A549 (cell line): ENCODE measurements around the gene ZNF397. TPM values are rescaled to one million over a fixed set of nuclear protein-coding genes. Genes with fewer than 3 reads are reported as not detected.

Source experiments
- ATAC-seq, 2 experiments: fragments of 200-7000 bp in 1 of 2; fragments of >200 bp in 1 of 2; cut with Nextera tagmentation in 1 of 2; cut with Tn5 transposase in 1 of 2; 3 replicates each; pipeline versions ENCODE4 v1.8.0 to v1.9.1; 2018 to 2020; ENCODE audit warnings: mild to moderate bottlenecking in 1 of 2, moderate library complexity in 1 of 2
- CTCF ChIA-PET: fragments of 300-600 bp; sonication (Branson Sonifier 250); formaldehyde crosslinking; extraction: SDS; loops from one replicate; lab custom pipeline; 2021; ENCODE audit warnings: antibody characterized with exemption, inconsistent platforms; lab: Yijun Ruan, JAX
- POLR2A ChIA-PET: fragments of 350-600 bp; formaldehyde crosslinking; extraction: SDS; loops from one replicate; lab custom pipeline; 2021; ENCODE audit warnings: antibody characterized with exemption, inconsistent platforms; lab: Yijun Ruan, JAX
- DNase-seq, 2 experiments: peaks; one replicate each; pipeline versions ENCODE4 v3.0.0 to v3.0.0-alpha.2; 2011 to 2016; ENCODE audit warnings: low read depth in 1 of 2, low spot score in 1 of 2
- FAIRE-seq: peaks from 2 replicates; lab custom pipeline; 2011; peaks lifted over from hg19 to GRCh38; lab: Jason Lieb, UNC
- H3K27ac ChIP-seq, 2 experiments: fragments of >200 bp; sonication (Bioruptor Twin); formaldehyde crosslinking; 3 replicates each; pipeline ENCODE4 v1.5.1; 2016 to 2017
- H3K4me1 ChIP-seq: fragments of >200 bp; sonication (Bioruptor Twin); formaldehyde crosslinking; 3 replicates; pipeline ENCODE4 v1.6.1; 2016
- H3K4me2 ChIP-seq: fragments of >200 bp; sonication (Bioruptor Twin); formaldehyde crosslinking; 3 replicates; pipeline ENCODE4 v1.6.1; 2016
- H3K4me3 ChIP-seq: fragments of >200 bp; sonication (Bioruptor Twin); formaldehyde crosslinking; 3 replicates; pipeline ENCODE4 v1.5.1; 2016
- H3K9me3 ChIP-seq: fragments of >200 bp; sonication (Bioruptor Twin); formaldehyde crosslinking; 3 replicates; pipeline ENCODE4 v1.6.1; 2016
- BHLHE40 ChIP-seq: IDR thresholded peaks from 2 replicates; pipeline ENCODE4 v1.6.1; 2012; ENCODE audit warnings: low read depth, low read length, inconsistent platforms
- CHD2 ChIP-seq: fragments of 150-350 bp; IDR thresholded peaks from 2 replicates; pipeline ENCODE4 v1.6.1; 2014; ENCODE audit warnings: low read length; ENCODE audit not compliant: partially characterized antibody
- EHF ChIP-seq: fragments of 250-450 bp; sonication (Bioruptor Pico); IDR thresholded peaks from 2 replicates; pipeline ENCODE4 v1.5.0; 2020; ENCODE audit warnings: mild to moderate bottlenecking
- ESRRA ChIP-seq: fragments of 150-350 bp; IDR thresholded peaks from 2 replicates; pipeline ENCODE4 v1.6.1; 2014; ENCODE audit warnings: mild to moderate bottlenecking, low read length, borderline replicate concordance
- HDAC2 ChIP-seq: fragments of 200-600 bp; sonication (generic); IDR thresholded peaks from 2 replicates; pipeline ENCODE4 v1.6.1; 2016
- HES2 ChIP-seq: fragments of >200 bp; sonication (Bioruptor Twin); formaldehyde crosslinking; IDR thresholded peaks from 2 replicates; pipeline ENCODE4 v1.6.1; 2016
- HOXA7 ChIP-seq: fragments of 250-450 bp; sonication (Bioruptor Pico); IDR thresholded peaks from 2 replicates; pipeline ENCODE4 v1.5.0; 2020; ENCODE audit warnings: mild to moderate bottlenecking, moderate library complexity
- HOXB13 ChIP-seq: fragments of 250-450 bp; sonication (Bioruptor Pico); IDR thresholded peaks from 2 replicates; pipeline ENCODE4 v1.5.0; 2020; ENCODE audit warnings: low read depth, mild to moderate bottlenecking, moderate library complexity
- HOXB5 ChIP-seq: fragments of 250-450 bp; sonication (Bioruptor Pico); IDR thresholded peaks from 2 replicates; pipeline ENCODE4 v1.5.0; 2020; ENCODE audit warnings: mild to moderate bottlenecking, moderate library complexity
- MAFK ChIP-seq: fragments of 450-650 bp; IDR thresholded peaks from 2 replicates; pipeline ENCODE4 v1.6.1; 2014; ENCODE audit not compliant: partially characterized antibody
- MAX ChIP-seq: IDR thresholded peaks from 2 replicates; pipeline ENCODE4 v1.6.1; 2012
- MYC ChIP-seq: IDR thresholded peaks from 2 replicates; pipeline ENCODE4 v1.6.1; 2012; ENCODE audit warnings: mild to moderate bottlenecking, inconsistent platforms, low read length, improper control_type of control experiment, borderline replicate concordance
- NPAS2 ChIP-seq: fragments of 250-450 bp; sonication (Bioruptor Pico); IDR thresholded peaks from 2 replicates; pipeline ENCODE4 v1.8.0; 2022; ENCODE audit warnings: mild to moderate bottlenecking, moderate library complexity, borderline replicate concordance
- PBX3 ChIP-seq: IDR thresholded peaks from 2 replicates; pipeline ENCODE4 v1.6.1; 2012
- POLR2A ChIP-seq: IDR thresholded peaks from 2 replicates; pipeline ENCODE4 v1.6.1; 2012; ENCODE audit warnings: mild to moderate bottlenecking, low read length
- POLR2AphosphoS2 ChIP-seq: conservative IDR thresholded peaks from 2 replicates; pipeline ENCODE4 v1.6.1; 2012; ENCODE audit warnings: low read length, improper control_type of control experiment, inconsistent platforms
- RAD21 ChIP-seq, 2 experiments: fragments of >200 bp in 1 of 2; sonication (Bioruptor Twin) in 1 of 2; formaldehyde crosslinking in 1 of 2; IDR thresholded peaks in 1 of 2; conservative IDR thresholded peaks in 1 of 2; 2 replicates in 1 of 2; 3 replicates in 1 of 2; pipeline ENCODE4 v1.6.1; 2012 to 2018; ENCODE audit warnings: inconsistent platforms in 1 of 2
- RARB ChIP-seq: fragments of 250-450 bp; sonication (Bioruptor Pico); IDR thresholded peaks from 2 replicates; pipeline ENCODE4 v1.8.0; 2021; ENCODE audit warnings: mild to moderate bottlenecking, moderate library complexity
- RCOR1 ChIP-seq: fragments of 150-350 bp; IDR thresholded peaks from 2 replicates; pipeline ENCODE4 v1.6.1; 2014; ENCODE audit warnings: antibody characterized with exemption, low read length, low read depth
- RNF2 ChIP-seq: fragments of 200-600 bp; sonication (generic); IDR thresholded peaks from 2 replicates; pipeline ENCODE4 v1.6.1; 2016; ENCODE audit warnings: low read depth, mild to moderate bottlenecking, antibody characterized with exemption, moderate library complexity, borderline replicate concordance
- USF2 ChIP-seq: fragments of 450-650 bp; IDR thresholded peaks from 2 replicates; pipeline ENCODE4 v1.6.1; 2014; ENCODE audit warnings: antibody characterized with exemption
- ZFP36 ChIP-seq: fragments of 450-650 bp; IDR thresholded peaks from 2 replicates; pipeline ENCODE4 v1.6.1; 2014; ENCODE audit warnings: borderline replicate concordance; ENCODE audit not compliant: partially characterized antibody
- ZNF302 ChIP-seq: fragments of 250-450 bp; sonication (Bioruptor Pico); IDR thresholded peaks from 2 replicates; pipeline ENCODE4 v1.9.0; 2021; ENCODE audit warnings: inconsistent platforms, mild to moderate bottlenecking, moderate library complexity
- WGBS: methylation state at CpG from one replicate; pipeline ENCODE4 v1.1.6; 2017; ENCODE audit errors: missing lambda C conversion rate; 5-methylcytosine and 5-hydroxymethylcytosine counted together
- polyA plus RNA-seq, 4 experiments: library from polyadenylated mRNA; depleted of rRNA in 3 of 4; stranded (reverse); fragments of >200 nt; fragmentation: RNase III in 1 of 4; extraction: RNeasy Plus Mini Kit Qiagen cat#74134 plus additional on column Dnase treatment in 1 of 4; gene quantifications; 2 replicates in 3 of 4; 3 replicates in 1 of 4; pipeline ENCODE4 v1.2.3, GENCODE V29; 2011 to 2017
- TF ChIP-seq, protein P1 (sequence below): fragments of 150-350 bp; IDR thresholded peaks from 2 replicates; pipeline ENCODE4 v1.6.1; 2014; ENCODE audit warnings: low read depth, mild to moderate bottlenecking, low read length

Gene ZNF397
- polyA plus RNA-seq, 2 of the 4 experiments (the other 2 are of a cell fraction) = 7.9 to 8.0 TPM

DNA sequence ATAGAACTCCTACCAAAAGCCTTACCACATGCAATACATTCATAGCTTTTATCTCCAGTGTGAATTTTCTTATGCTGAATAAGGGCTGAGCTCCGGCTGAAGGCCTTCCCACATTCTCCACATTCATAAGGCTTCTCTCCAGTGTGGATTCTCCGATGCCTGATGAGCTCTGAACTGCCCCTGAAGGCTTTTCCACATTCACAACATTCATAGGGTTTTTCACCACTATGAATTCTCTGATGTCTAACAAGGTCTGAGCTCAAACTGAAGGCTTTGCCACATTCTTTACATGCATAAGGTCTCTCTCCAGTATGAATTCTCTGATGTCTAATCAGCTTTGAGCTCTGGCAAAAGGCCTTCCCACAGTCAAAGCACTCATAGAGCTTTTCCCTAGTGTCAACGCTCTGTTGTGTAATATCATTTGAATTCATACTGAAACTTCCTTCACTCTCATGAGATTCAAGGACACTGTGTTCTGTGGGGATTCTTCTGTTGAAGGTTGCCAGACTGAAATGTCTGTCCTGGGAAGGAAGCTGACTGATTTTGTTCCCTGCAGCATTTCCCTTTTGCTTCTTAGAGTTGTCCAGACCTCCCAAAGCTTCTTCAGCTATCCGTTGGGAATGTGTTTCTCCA lies 12.9 kb downstream of the ZNF397 start (continued):
- no peak for TF ChIP-seq CHD2
- no peak for TF ChIP-seq RNF2
- no peak for TF ChIP-seq HOXA7 (CRISPR knock-in tag)
- TF ChIP-seq NPAS2 (CRISPR knock-in tag) = no peak
- TF ChIP-seq, all 56 proteins: peak for 0

GRCh38 chr18:35256947-35257346 lies 16.1 kb downstream of the ZNF397 start:
- Histone ChIP-seq H3K4me3 (no peak overlapping the region), H3K4me1 (no peaks in the 10 kb centered on the region)
- no peak for DNase-seq
- peak; percentile 50 for TF ChIP-seq MAFK
- no peak for TF ChIP-seq PBX3
- TF ChIP-seq, all 56 proteins: peak for 1
- ChIA-PET POLR2A (no interaction called here), CTCF (no interaction called here)
- Histone ChIP-seq H3K9me3 (peaks cover 33% of the 10 kb centered on the region), H3K4me2 (no peak overlapping the region), H3K27ac (no peak overlapping the region)
- FAIRE-seq (no peak), ATAC-seq (no peak)
- WGBS = 42% methylated on average over 3 of the region's 3 CpGs

GRCh38 chr18:35264409-35264808 lies 23.6 kb downstream of the ZNF397 start:
- ATAC-seq (no peak), FAIRE-seq (no peak), DNase-seq (no peak)
- Histone ChIP-seq H3K4me3 (no peak overlapping the region), H3K27ac (no peak overlapping the region), H3K4me2 (no peak overlapping the region), H3K4me1 (no peaks in the 10 kb centered on the region), H3K9me3 (peaks cover 9% of the 10 kb centered on the region; the same call in 1 of the 3 replicates)
- CTCF ChIA-PET = no interaction called here
- POLR2A ChIA-PET = no interaction called here
- 42% methylated on average over 2 of the region's 2 CpGs for WGBS
- TF ChIP-seq ESRRA = no peak
- peak; percentile 33 for TF ChIP-seq MAFK

DNA sequence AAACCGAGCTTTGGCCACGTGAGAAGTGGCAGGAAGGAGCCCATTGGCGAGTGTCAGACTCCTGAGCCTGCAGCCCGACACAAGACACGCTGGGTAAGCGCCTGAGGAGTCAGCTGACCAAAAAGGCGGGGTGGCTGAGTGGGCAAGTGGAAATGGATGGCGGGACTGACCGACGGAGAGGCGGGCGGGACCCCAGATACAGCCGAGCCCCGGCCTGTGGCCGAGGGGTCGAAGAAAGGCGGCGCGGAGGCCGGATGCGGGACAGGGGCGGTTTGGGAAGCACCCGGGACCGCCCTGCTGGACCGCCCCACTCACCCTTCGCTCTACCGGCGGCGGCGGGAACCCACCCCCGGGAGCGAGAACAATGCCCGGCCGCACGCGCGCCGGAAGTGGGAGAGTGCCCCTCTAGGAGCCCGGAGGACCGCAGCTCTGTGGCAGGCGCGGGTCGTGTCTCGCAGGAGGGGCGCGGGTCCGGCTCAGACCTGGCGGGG lies 26.4 kb downstream of the ZNF397 start:
- 92% methylated on average over 29 of the region's 48 CpGs for WGBS
- DNase-seq (no peak), FAIRE-seq (no peak)
- peaks cover 7% of the 10 kb centered on the region; the same call in 1 of the 3 replicates for H3K9me3 ChIP-seq
- H3K27ac ChIP-seq = no peak overlapping the region
- no peaks in the 10 kb centered on the region for H3K4me1 ChIP-seq
- H3K4me3 ChIP-seq = no peak overlapping the region
- no peak for TF ChIP-seq POLR2AphosphoS2
- no peak for TF ChIP-seq MAX
- TF ChIP-seq USF2 = no peak
- TF ChIP-seq HOXB5 (CRISPR knock-in tag) = no peak
- TF ChIP-seq HES2 = no peak
- no peak for TF ChIP-seq RAD21 (conservative IDR thresholded peaks at IDR 0.05 in 1 of 2, IDR thresholded peaks at IDR 0.05 in 1 of 2)
- TF ChIP-seq, protein P1, sequence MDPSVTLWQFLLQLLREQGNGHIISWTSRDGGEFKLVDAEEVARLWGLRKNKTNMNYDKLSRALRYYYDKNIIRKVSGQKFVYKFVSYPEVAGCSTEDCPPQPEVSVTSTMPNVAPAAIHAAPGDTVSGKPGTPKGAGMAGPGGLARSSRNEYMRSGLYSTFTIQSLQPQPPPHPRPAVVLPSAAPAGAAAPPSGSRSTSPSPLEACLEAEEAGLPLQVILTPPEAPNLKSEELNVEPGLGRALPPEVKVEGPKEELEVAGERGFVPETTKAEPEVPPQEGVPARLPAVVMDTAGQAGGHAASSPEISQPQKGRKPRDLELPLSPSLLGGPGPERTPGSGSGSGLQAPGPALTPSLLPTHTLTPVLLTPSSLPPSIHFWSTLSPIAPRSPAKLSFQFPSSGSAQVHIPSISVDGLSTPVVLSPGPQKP = no peak
- no peak for TF ChIP-seq RARB (CRISPR knock-in tag)
- no peak for TF ChIP-seq HOXB13 (CRISPR knock-in tag)
- TF ChIP-seq ZFP36 = no peak
- no peak for TF ChIP-seq EHF
- no peak for TF ChIP-seq ZNF302 (CRISPR knock-in tag)
- no peak for TF ChIP-seq HDAC2
- TF ChIP-seq MYC = no peak
- TF ChIP-seq RCOR1 = no peak
- TF ChIP-seq POLR2A = no peak
- TF ChIP-seq BHLHE40 = no peak
- TF ChIP-seq, all 56 proteins: peak for 0
- no peak overlapping the region for H3K4me2 ChIP-seq
- POLR2A ChIA-PET = interaction anchor here (0.6 kb wide), 1 partner anchor 27 kb away, joined by 5 read pairs; the partner anchor contains the start of gene ZNF397
- ATAC-seq = no peak
- CTCF ChIA-PET = no interaction called here
